CD14-positive monocyte (primary cell): Measurements from ENCODE around the gene ARNT2. TPM values are rescaled to one million over a fixed set of nuclear protein-coding genes. Genes with fewer than 3 reads are reported as not detected.
A peak's percentile ranks its signal among the peaks of the same experiment; 100 is the strongest.

ENCODE experiments used
- DNase-seq, 3 donors: peaks; one replicate each; pipeline ENCODE4 v3.0.0-alpha.2; 2011 to 2022
- H2AFZ ChIP-seq: 2 replicates; pipeline ENCODE4 v1.6.0; 2012; ENCODE audit warnings: mild to moderate bottlenecking, low read depth, low read length, inconsistent platforms; ENCODE audit not compliant: insufficient read depth, poor library complexity, severe bottlenecking
- H3K27ac ChIP-seq, 2 donors: 1 replicate in 1 of 2; 2 replicates in 1 of 2; pipeline ENCODE4 v1.5.1; 2012 to 2013; ENCODE audit warnings: low read length in 2 of 2, control low read depth in 1 of 2, inconsistent platforms in 1 of 2, low read depth in 1 of 2, mild to moderate bottlenecking in 1 of 2
- H3K27me3 ChIP-seq, 2 donors: one replicate each; pipeline versions ENCODE4 v1.6.0 to v1.6.1; 2011 to 2013; ENCODE audit warnings: low read length in 2 of 2; ENCODE audit not compliant: control insufficient read depth in 2 of 2, insufficient read depth in 2 of 2
- H3K36me3 ChIP-seq, 2 donors: replicated peaks in 1 of 2; 1 replicate in 1 of 2; 2 replicates in 1 of 2; pipeline versions ENCODE4 v1.5.1 to v1.6.1; 2012 to 2013; ENCODE audit warnings: low read length in 2 of 2, control low read depth in 1 of 2, inconsistent platforms in 1 of 2, mild to moderate bottlenecking in 1 of 2; ENCODE audit not compliant: insufficient read depth in 2 of 2, control insufficient read depth in 1 of 2
- H3K4me1 ChIP-seq, 2 donors: 1 replicate in 1 of 2; 2 replicates in 1 of 2; pipeline versions ENCODE4 v1.5.1 to v1.6.1; 2012 to 2013; ENCODE audit warnings: low read length in 2 of 2, control low read depth in 1 of 2, inconsistent platforms in 1 of 2, mild to moderate bottlenecking in 1 of 2, moderate library complexity in 1 of 2; ENCODE audit not compliant: insufficient read depth in 2 of 2, control insufficient read depth in 1 of 2
- H3K4me2 ChIP-seq: replicated peaks from 2 replicates; pipeline ENCODE3; 2012; ENCODE audit warnings: low read length, moderate library complexity, mild to moderate bottlenecking; ENCODE audit not compliant: poor library complexity, severe bottlenecking; ENCODE audit errors: extremely low read depth
- H3K4me3 ChIP-seq, 3 experiments: fragments of 200-600 bp in 1 of 3; sonication (generic) in 1 of 3; replicated peaks in 1 of 3; 1 replicate in 2 of 3; 2 replicates in 1 of 3; pipeline ENCODE4 v1.5.1; 2011 to 2013; ENCODE audit warnings: low read length in 3 of 3, mild to moderate bottlenecking in 3 of 3, control low read depth in 2 of 3, low read depth in 2 of 3, inconsistent platforms in 1 of 3, moderate library complexity in 1 of 3
- H3K79me2 ChIP-seq: 2 replicates; pipeline ENCODE4 v1.6.0; 2012; ENCODE audit warnings: mild to moderate bottlenecking, control low read depth, inconsistent platforms, low read length, moderate library complexity; ENCODE audit not compliant: insufficient read depth
- H3K9ac ChIP-seq: 2 replicates; pipeline ENCODE4 v1.6.0; 2017; ENCODE audit warnings: low read length, mild to moderate bottlenecking; ENCODE audit not compliant: insufficient read depth, poor library complexity, severe bottlenecking
- H3K9me3 ChIP-seq, 2 donors: replicated peaks in 1 of 2; 1 replicate in 1 of 2; 2 replicates in 1 of 2; pipeline versions ENCODE4 v1.5.1 to v1.6.1; 2012 to 2013; ENCODE audit warnings: low read length in 2 of 2, control low read depth in 1 of 2; ENCODE audit not compliant: control insufficient read depth in 1 of 2, insufficient read depth in 1 of 2
- H4K20me1 ChIP-seq: 2 replicates; pipeline ENCODE4 v1.6.0; 2012; ENCODE audit warnings: mild to moderate bottlenecking, low read length, control low read depth, moderate library complexity; ENCODE audit not compliant: insufficient read depth
- H3K27ac Mint-ChIP-seq, 7 donors: one replicate each; pipeline ENCODE4 v1.8.0; 2020; ENCODE audit warnings: mild to moderate bottlenecking in 7 of 7, mixed read lengths in 7 of 7, moderate library complexity in 6 of 7, inconsistent platforms in 2 of 7
- H3K27me3 Mint-ChIP-seq, 3 donors: one replicate each; pipeline ENCODE4 v1.8.0; 2021 to 2022; ENCODE audit warnings: low read depth in 3 of 3, mild to moderate bottlenecking in 3 of 3, mixed read lengths in 3 of 3, moderate library complexity in 3 of 3, inconsistent platforms in 1 of 3
- H3K36me3 Mint-ChIP-seq, 2 donors: one replicate each; pipeline ENCODE4 v1.8.0; 2020; ENCODE audit warnings: mixed read lengths in 2 of 2, inconsistent platforms in 1 of 2, mild to moderate bottlenecking in 1 of 2
- H3K4me1 Mint-ChIP-seq: one replicate; pipeline ENCODE4 v1.8.0; 2020; ENCODE audit warnings: mild to moderate bottlenecking, mixed read lengths
- H3K4me3 Mint-ChIP-seq, 2 donors: one replicate each; pipeline ENCODE4 v1.8.0; 2020; ENCODE audit warnings: mild to moderate bottlenecking in 2 of 2, mixed read lengths in 2 of 2, moderate library complexity in 1 of 2
- H3K9me3 Mint-ChIP-seq, 7 donors: one replicate each; pipeline ENCODE4 v1.8.0; 2020 to 2022; ENCODE audit warnings: mixed read lengths in 7 of 7, mild to moderate bottlenecking in 6 of 7, moderate library complexity in 6 of 7, inconsistent platforms in 2 of 7
- WGBS: methylation state at CpG from one replicate; pipeline ENCODE4 v1.1.5; 2013; ENCODE audit warnings: missing lambda C conversion rate; ENCODE audit not compliant: insufficient coverage; 5-methylcytosine and 5-hydroxymethylcytosine counted together
- intact Hi-C, 2 donors: fragments of 100-400 bp; cut with micrococcal nuclease; formaldehyde crosslinking; loops; one replicate each; pipeline versions ENCODE4 v1.15.0 to v1.15.1; 2023
- polyA plus RNA-seq, 3 donors: library from polyadenylated mRNA; depleted of rRNA in 1 of 3; unstranded in 2 of 3; stranded (reverse) in 1 of 3; fragments of 300-500 nt in 2 of 3; fragments of >200 nt in 1 of 3; fragmentation: Illumina TruSeq in 2 of 3; gene quantifications; 1 replicate in 2 of 3; 2 replicates in 1 of 3; pipeline ENCODE4 v1.2.3, GENCODE V29; 2012 to 2021
- TF ChIP-seq, protein P1 (sequence below): fragments of 200-600 bp; IDR thresholded peaks from one replicate; pipeline ENCODE4 v1.8.0; 2022; ENCODE audit warnings: antibody characterized with exemption, mild to moderate bottlenecking

ARNT2 gene
- polyA plus RNA-seq, 3 donors: not detected

DNA sequence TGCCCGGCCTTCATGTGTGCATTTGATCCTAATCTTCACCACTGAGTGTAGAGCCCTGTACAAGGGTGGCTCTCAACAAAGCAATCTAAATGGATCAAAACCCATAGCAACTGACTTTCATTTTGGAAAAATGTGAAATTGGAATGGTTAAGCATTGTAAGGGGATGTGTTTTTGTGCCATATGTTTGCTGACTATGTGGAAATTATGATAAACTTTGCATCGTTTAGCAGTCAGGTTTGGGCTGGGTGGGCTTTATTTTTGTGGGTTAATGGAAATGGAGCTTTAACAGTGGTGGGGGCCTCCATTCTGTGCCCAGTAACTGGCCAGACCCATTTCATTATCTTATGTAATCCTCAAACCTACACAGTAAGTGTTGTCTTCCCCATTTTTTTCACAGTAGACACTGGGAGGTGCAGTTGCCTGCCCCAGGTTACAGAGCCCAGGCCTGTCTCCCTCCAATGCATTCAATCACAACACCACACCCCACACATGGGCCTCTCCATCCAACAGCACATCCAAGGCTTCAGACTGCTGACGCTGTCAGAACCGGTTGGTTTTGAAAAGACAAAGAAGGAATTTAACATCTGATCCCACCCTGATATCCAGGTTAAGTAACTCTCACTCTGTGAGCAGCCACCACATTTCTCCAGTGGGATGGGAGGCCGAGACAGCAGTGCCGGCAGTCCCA, 154.6 kb downstream of the ARNT2 start:
- no peaks in the 10 kb centered on the region for H3K9me3 ChIP-seq
- no peak overlapping the region for H3K27ac ChIP-seq
- H3K9ac ChIP-seq: no peak overlapping the region
- no peak overlapping the region for H3K4me2 ChIP-seq
- H3K36me3 ChIP-seq: no peaks in the 10 kb centered on the region
- peaks cover 0 to 3% (median 0%) of the 10 kb centered on the region in 7 donors for H3K9me3 Mint-ChIP-seq
- no peaks in the 10 kb centered on the region for H3K79me2 ChIP-seq
- H3K36me3 Mint-ChIP-seq: no peaks in the 10 kb centered on the region
- H3K4me3 Mint-ChIP-seq: no peak overlapping the region
- H3K4me1 Mint-ChIP-seq: peaks cover 2% of the 10 kb centered on the region
- no peaks in the 10 kb centered on the region for H3K27me3 ChIP-seq
- peaks cover 4 to 10% (median 4%) of the 10 kb centered on the region in 3 donors for H3K27me3 Mint-ChIP-seq
- no peaks in the 10 kb centered on the region for H4K20me1 ChIP-seq
- TF ChIP-seq, protein P1, sequence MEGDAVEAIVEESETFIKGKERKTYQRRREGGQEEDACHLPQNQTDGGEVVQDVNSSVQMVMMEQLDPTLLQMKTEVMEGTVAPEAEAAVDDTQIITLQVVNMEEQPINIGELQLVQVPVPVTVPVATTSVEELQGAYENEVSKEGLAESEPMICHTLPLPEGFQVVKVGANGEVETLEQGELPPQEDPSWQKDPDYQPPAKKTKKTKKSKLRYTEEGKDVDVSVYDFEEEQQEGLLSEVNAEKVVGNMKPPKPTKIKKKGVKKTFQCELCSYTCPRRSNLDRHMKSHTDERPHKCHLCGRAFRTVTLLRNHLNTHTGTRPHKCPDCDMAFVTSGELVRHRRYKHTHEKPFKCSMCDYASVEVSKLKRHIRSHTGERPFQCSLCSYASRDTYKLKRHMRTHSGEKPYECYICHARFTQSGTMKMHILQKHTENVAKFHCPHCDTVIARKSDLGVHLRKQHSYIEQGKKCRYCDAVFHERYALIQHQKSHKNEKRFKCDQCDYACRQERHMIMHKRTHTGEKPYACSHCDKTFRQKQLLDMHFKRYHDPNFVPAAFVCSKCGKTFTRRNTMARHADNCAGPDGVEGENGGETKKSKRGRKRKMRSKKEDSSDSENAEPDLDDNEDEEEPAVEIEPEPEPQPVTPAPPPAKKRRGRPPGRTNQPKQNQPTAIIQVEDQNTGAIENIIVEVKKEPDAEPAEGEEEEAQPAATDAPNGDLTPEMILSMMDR: no peak
- 89% methylated on average over 3 of the region's 6 CpGs for WGBS
- DNase-seq: no peak
- intact Hi-C loops: no loop called here
- H3K27ac Mint-ChIP-seq: no peak overlapping the region
- no peak overlapping the region for H3K4me3 ChIP-seq
- no peak overlapping the region for H2AFZ ChIP-seq
- H3K4me1 ChIP-seq: no peaks in the 10 kb centered on the region

DNA sequence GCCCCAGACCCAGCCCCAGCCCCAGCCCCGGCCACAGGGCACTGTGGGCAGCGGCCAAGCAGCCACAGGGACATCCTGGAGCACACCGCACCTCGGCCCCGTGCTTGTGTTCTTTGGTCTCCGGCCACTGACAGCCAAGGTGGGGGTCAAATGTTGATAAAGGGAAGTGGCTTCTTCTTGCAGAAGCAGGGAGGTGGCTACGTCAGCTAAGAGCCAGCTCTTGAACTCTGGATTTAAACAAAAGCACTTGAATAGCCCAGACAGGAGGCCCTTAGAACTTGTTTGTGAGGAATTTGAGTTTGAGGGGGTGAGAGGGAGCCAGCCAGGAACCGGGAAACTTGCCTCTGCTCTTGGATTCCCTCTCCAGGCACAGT, 155.1 kb downstream of the ARNT2 start:
- Mint-ChIP-seq H3K36me3 (no peaks in the 10 kb centered on the region), H3K27me3 (peaks cover 2 to 11% (median 5%) of the 10 kb centered on the region in 3 donors), H3K9me3 (peaks cover 0 to 3% (median 0%) of the 10 kb centered on the region in 7 donors), H3K4me3 (peak overlapping the region; percentile 43 to 52), H3K27ac (peak overlapping the region in 1 of 7 donors; percentile 26), H3K4me1 (peaks cover 2% of the 10 kb centered on the region)
- Histone ChIP-seq H3K27ac (no peak overlapping the region), H3K4me2 (no peak overlapping the region), H4K20me1 (no peaks in the 10 kb centered on the region), H3K9me3 (no peaks in the 10 kb centered on the region), H3K79me2 (no peaks in the 10 kb centered on the region), H3K4me1 (no peaks in the 10 kb centered on the region), H3K27me3 (no peaks in the 10 kb centered on the region), H3K9ac (no peak overlapping the region), H3K36me3 (no peaks in the 10 kb centered on the region), H2AFZ (no peak overlapping the region), H3K4me3 (no peak overlapping the region)
- TF ChIP-seq, protein P1: no peak
- WGBS: 67% methylated on average over 7 of the region's 8 CpGs
- DNase-seq: no peak
- intact Hi-C loops: no loop called here
